K562 (cell line): Measurements from ENCODE around the gene PRL. TPM values are rescaled to one million over a fixed set of nuclear protein-coding genes. Genes with fewer than 3 reads are reported as not detected.

Experiments used
- ATAC-seq: fragments of 200-7000 bp; cut with Tn5 transposase; 3 replicates; pipeline ENCODE4 v1.9.1; 2020; ENCODE audit warnings: moderate library complexity
- BruUV-seq: library from RNA; stranded (reverse); fragments of 400-500 nt; replicated peaks from 2 replicates; lab custom pipeline; 2021; lab: Mats Ljungman, UMichigan
- CTCF ChIA-PET: fragments of 300-600 bp; formaldehyde crosslinking; extraction: SDS; loops from one replicate; lab custom pipeline; 2021; ENCODE audit warnings: low intra/inter-chr PET ratio; lab: Yijun Ruan, JAX
- POLR2A ChIA-PET: fragments of 300-600, 350-650 bp; sonication (Branson Sonifier 250); formaldehyde crosslinking; extraction: SDS; loops from one replicate; lab custom pipeline; 2021; ENCODE audit warnings: antibody characterized with exemption, inconsistent platforms; lab: Yijun Ruan, JAX
- DNase-seq, 4 experiments: peaks; one replicate each; pipeline versions ENCODE4 v3.0.0 to v3.0.0-alpha.2; 2011 to 2018; ENCODE audit warnings: low spot score in 3 of 4, mixed read lengths in 3 of 4; ENCODE audit errors: extremely low read depth in 1 of 4
- FAIRE-seq: peaks from 2 replicates; lab custom pipeline; 2011; peaks lifted over from hg19 to GRCh38; lab: Jason Lieb, UNC
- H2AFZ ChIP-seq: 2 replicates; pipeline ENCODE4 v1.6.0; 2011; ENCODE audit warnings: low read depth, low read length, control low read depth, inconsistent platforms
- H3K27ac ChIP-seq: fragments of 200-600 bp; 3 replicates; pipeline ENCODE4 v1.8.0; 2011; ENCODE audit warnings: low read depth, mild to moderate bottlenecking, control low read depth, inconsistent platforms, low read length, moderate library complexity, mixed read lengths; ENCODE audit errors: extremely low read depth
- H3K27me3 ChIP-seq, 2 experiments: fragments of 300-600 bp in 1 of 2; 2 replicates in 1 of 2; 3 replicates in 1 of 2; pipeline versions ENCODE4 v1.6.0 to v1.8.0; 2011; ENCODE audit warnings: inconsistent platforms in 2 of 2, low read length in 2 of 2, mild to moderate bottlenecking in 1 of 2, mixed read lengths in 1 of 2, moderate library complexity in 1 of 2; ENCODE audit not compliant: control insufficient read depth in 2 of 2, insufficient read depth in 2 of 2
- H3K36me3 ChIP-seq: fragments of 300-600 bp; 3 replicates; pipeline ENCODE4 v1.8.0; 2011; ENCODE audit warnings: mild to moderate bottlenecking, low read length, inconsistent platforms; ENCODE audit not compliant: control insufficient read depth, insufficient read depth
- H3K4me1 ChIP-seq, 2 experiments: fragments of 200-600 bp in 1 of 2; replicated peaks in 1 of 2; 2 replicates in 1 of 2; 3 replicates in 1 of 2; pipeline versions ENCODE4 v1.5.1 to v1.8.0; 2011; ENCODE audit warnings: inconsistent platforms in 2 of 2, low read length in 2 of 2, mild to moderate bottlenecking in 1 of 2, mixed read lengths in 1 of 2, moderate library complexity in 1 of 2; ENCODE audit not compliant: control insufficient read depth in 2 of 2, insufficient read depth in 2 of 2
- H3K4me2 ChIP-seq: 2 replicates; pipeline ENCODE4 v1.6.1; 2011; ENCODE audit warnings: low read length, control low read depth, inconsistent platforms, mixed read lengths; ENCODE audit not compliant: insufficient read depth
- H3K4me3 ChIP-seq: fragments of 200-600 bp; sonication (generic), shearing (Covaris generic); 2 replicates; pipeline ENCODE4 v1.5.1; 2016; ENCODE audit warnings: control low read depth, inconsistent platforms
- H3K79me2 ChIP-seq: fragments of 200-600 bp; 3 replicates; pipeline ENCODE4 v1.8.0; 2011; ENCODE audit warnings: low read length, inconsistent platforms; ENCODE audit not compliant: control insufficient read depth, insufficient read depth
- H3K9ac ChIP-seq, 2 experiments: 2 replicates each; pipeline versions ENCODE4 v1.6.0 to v1.6.1; 2011; ENCODE audit warnings: low read depth in 2 of 2, low read length in 2 of 2, control low read depth in 1 of 2, inconsistent platforms in 1 of 2, mild to moderate bottlenecking in 1 of 2, mixed read lengths in 1 of 2; ENCODE audit not compliant: insufficient read depth in 1 of 2
- H3K9me1 ChIP-seq: one replicate; pipeline ENCODE4 v1.6.0; 2011; ENCODE audit warnings: inconsistent platforms, mild to moderate bottlenecking, low read length, moderate library complexity; ENCODE audit not compliant: control insufficient read depth, insufficient read depth
- H3K9me3 ChIP-seq: replicated peaks from 2 replicates; pipeline ENCODE4 v1.5.1; 2011; ENCODE audit warnings: low read depth, low read length, inconsistent platforms; ENCODE audit not compliant: control insufficient read depth, insufficient read depth
- H4K20me1 ChIP-seq: replicated peaks from 2 replicates; pipeline ENCODE4 v1.6.1; 2011; ENCODE audit warnings: low read length, inconsistent platforms, mixed read lengths; ENCODE audit not compliant: control insufficient read depth, insufficient read depth
- C11orf30 ChIP-seq: fragments of 450-650 bp; IDR thresholded peaks from 2 replicates; pipeline ENCODE4 v1.6.1; 2016; ENCODE audit warnings: low read depth, mild to moderate bottlenecking
- DPF2 ChIP-seq: fragments of 450-650 bp; IDR thresholded peaks from 2 replicates; pipeline ENCODE4 v1.6.1; 2016
- RFX5 ChIP-seq: IDR thresholded peaks from 2 replicates; pipeline ENCODE4 v1.6.1; 2011; ENCODE audit warnings: low read depth, mild to moderate bottlenecking, improper control_type of control experiment, low read length
- SUPT5H ChIP-seq: fragments of 450-650 bp; IDR thresholded peaks from 2 replicates; pipeline ENCODE4 v1.6.1; 2016
- TAF15 ChIP-seq: fragments of 200-400 bp; formaldehyde crosslinking; IDR thresholded peaks from 2 replicates; pipeline ENCODE4 v1.6.1; 2017; ENCODE audit warnings: mild to moderate bottlenecking, low read depth, low read length, moderate library complexity
- TARDBP ChIP-seq: fragments of 450-650 bp; IDR thresholded peaks from 2 replicates; pipeline ENCODE4 v1.6.1; 2016
- WGBS: fragments of 100-300 bp; shearing (Covaris generic); methylation state at CpG from one replicate; pipeline ENCODE4 v1.1.6; 2016; ENCODE audit warnings: low coverage, mixed read lengths; ENCODE audit not compliant: insufficient coverage; ENCODE audit errors: missing lambda C conversion rate; 5-methylcytosine and 5-hydroxymethylcytosine counted together
- in situ Hi-C: fragments of 300-500 bp; cut with MboI; formaldehyde crosslinking; loops from 4 replicates; pipeline ENCODE4 v1.15.0; 2018; ENCODE audit warnings: inconsistent platforms, mixed read lengths
- intact Hi-C: fragments of 100-400 bp; cut with micrococcal nuclease; formaldehyde crosslinking; loops from 2 replicates; pipeline ENCODE4 v1.14.2; 2022
- polyA plus RNA-seq, 8 experiments: library from polyadenylated mRNA; depleted of rRNA in 4 of 8; stranded (reverse) in 5 of 8; unstranded in 3 of 8; fragments of >200 nt; fragmentation: Nextera tagmentation in 2 of 8; fragmentation: Illumina TruSeq in 1 of 8; extraction: Ambion mirVana in 2 of 8; extraction: Trizol in 1 of 8; gene quantifications; 2 replicates each; pipeline versions ENCODE4 v1.2.1 to v1.2.3, GENCODE V29; 2011 to 2014; ENCODE audit warnings: inconsistent platforms in 1 of 8, missing spikeins in 1 of 8
- total RNA-seq, 7 experiments: library from RNA; depleted of rRNA in 6 of 7; stranded (reverse); fragments of >200 nt in 6 of 7; fragmentation: Illumina TruSeq in 2 of 7; extraction: Trizol in 2 of 7; gene quantifications; 2 replicates each; pipeline versions ENCODE4 v1.2.1 to v1.2.3, GENCODE V29; 2011 to 2021; ENCODE audit warnings: low replicate concordance in 1 of 7
- TF ChIP-seq, protein P1 (sequence below): fragments of 450-650 bp; formaldehyde crosslinking; IDR thresholded peaks from 2 replicates; pipeline ENCODE4 v1.4.0; 2020; ENCODE audit warnings: mild to moderate bottlenecking, mixed read lengths

PRL gene
- total and polyA plus RNA-seq, 9 of the 15 experiments (the other 6 are each of a cell fraction or from before 2014, with no cell fraction given) = not detected

GRCh38 chr6:22302838-22303237 lies 6.0 kb upstream of the PRL start (continued):
- no peak for TF ChIP-seq RFX5
- TF ChIP-seq SUPT5H = no peak
- TF ChIP-seq TAF15 = no peak
- TF ChIP-seq TARDBP = no peak
- no peak for TF ChIP-seq DPF2

GRCh38 chr6:22300273-22300998 lies 3.6 kb upstream of the PRL start:
- Histone ChIP-seq H3K9me3 (no peaks in the 10 kb centered on the region), H3K4me1 (no peaks in the 10 kb centered on the region), H3K36me3 (no peaks in the 10 kb centered on the region), H3K79me2 (no peaks in the 10 kb centered on the region), H3K9me1 (no peaks in the 10 kb centered on the region), H3K4me3 (no peak overlapping the region), H3K9ac (no peak overlapping the region), H4K20me1 (no peaks in the 10 kb centered on the region), H3K4me2 (no peak overlapping the region), H3K27ac (no peak overlapping the region), H2AFZ (no peak overlapping the region), H3K27me3 (no peaks in the 10 kb centered on the region)
- ChIA-PET CTCF (no interaction called here), POLR2A (no interaction called here)
- intact Hi-C loops (no loop called here), in situ Hi-C loops (no loop called here)
- TF ChIP-seq C11orf30 = no peak
- TF ChIP-seq, protein P1, sequence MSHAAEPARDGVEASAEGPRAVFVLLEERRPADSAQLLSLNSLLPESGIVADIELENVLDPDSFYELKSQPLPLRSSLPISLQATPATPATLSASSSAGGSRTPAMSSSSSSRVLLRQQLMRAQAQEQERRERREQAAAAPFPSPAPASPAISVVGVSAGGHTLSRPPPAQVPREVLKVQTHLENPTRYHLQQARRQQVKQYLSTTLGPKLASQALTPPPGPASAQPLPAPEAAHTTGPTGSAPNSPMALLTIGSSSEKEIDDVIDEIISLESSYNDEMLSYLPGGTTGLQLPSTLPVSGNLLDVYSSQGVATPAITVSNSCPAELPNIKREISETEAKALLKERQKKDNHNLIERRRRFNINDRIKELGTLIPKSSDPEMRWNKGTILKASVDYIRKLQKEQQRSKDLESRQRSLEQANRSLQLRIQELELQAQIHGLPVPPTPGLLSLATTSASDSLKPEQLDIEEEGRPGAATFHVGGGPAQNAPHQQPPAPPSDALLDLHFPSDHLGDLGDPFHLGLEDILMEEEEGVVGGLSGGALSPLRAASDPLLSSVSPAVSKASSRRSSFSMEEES = peak; percentile 62
- DNase-seq (no peak), ATAC-seq (no peak), FAIRE-seq (no peak)
- no TSS peak for BruUV-seq
- WGBS = 0% methylated on average over 4 of the region's 4 CpGs
